SK-N-SH (cell line): ENCODE data around the gene ANKH.

Experiments used
- FOSL2 ChIP-seq: IDR thresholded peaks from 2 replicates; pipeline ENCODE4 v1.4.0; 2012; ENCODE audit warnings: low read depth, mild to moderate bottlenecking, moderate library complexity, borderline replicate concordance
- TF ChIP-seq, protein P1 (sequence below): fragments of 200-600 bp; sonication (generic); IDR thresholded peaks from 2 replicates; pipeline ENCODE4 v1.6.1; 2017; ENCODE audit warnings: antibody characterized with exemption, mild to moderate bottlenecking, moderate library complexity
- TF ChIP-seq, protein P2 (sequence below): IDR thresholded peaks from 2 replicates; pipeline ENCODE4; 2012

DNA sequence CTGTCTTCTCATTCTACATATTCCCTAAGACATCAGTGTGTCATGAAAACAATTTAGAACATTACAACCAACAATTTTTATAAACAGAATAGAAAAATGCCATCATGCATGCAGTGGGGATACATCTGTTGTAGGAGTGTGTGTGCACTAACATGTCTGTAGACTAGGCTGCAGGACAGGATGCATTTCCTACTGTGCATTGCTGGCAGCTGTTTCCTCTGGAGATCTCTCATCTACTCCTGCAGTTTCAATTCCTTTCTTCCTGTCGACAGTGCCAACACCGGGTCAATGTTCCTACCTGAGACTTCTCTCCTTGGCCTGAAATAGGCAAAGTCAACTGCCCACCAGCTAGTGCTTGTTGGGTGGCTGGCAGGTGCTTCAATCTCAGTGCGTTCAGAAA lies 69.8 kb downstream of the ANKH start:
- TF ChIP-seq, protein P1, sequence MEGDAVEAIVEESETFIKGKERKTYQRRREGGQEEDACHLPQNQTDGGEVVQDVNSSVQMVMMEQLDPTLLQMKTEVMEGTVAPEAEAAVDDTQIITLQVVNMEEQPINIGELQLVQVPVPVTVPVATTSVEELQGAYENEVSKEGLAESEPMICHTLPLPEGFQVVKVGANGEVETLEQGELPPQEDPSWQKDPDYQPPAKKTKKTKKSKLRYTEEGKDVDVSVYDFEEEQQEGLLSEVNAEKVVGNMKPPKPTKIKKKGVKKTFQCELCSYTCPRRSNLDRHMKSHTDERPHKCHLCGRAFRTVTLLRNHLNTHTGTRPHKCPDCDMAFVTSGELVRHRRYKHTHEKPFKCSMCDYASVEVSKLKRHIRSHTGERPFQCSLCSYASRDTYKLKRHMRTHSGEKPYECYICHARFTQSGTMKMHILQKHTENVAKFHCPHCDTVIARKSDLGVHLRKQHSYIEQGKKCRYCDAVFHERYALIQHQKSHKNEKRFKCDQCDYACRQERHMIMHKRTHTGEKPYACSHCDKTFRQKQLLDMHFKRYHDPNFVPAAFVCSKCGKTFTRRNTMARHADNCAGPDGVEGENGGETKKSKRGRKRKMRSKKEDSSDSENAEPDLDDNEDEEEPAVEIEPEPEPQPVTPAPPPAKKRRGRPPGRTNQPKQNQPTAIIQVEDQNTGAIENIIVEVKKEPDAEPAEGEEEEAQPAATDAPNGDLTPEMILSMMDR = no peak
- TF ChIP-seq, protein P2, sequence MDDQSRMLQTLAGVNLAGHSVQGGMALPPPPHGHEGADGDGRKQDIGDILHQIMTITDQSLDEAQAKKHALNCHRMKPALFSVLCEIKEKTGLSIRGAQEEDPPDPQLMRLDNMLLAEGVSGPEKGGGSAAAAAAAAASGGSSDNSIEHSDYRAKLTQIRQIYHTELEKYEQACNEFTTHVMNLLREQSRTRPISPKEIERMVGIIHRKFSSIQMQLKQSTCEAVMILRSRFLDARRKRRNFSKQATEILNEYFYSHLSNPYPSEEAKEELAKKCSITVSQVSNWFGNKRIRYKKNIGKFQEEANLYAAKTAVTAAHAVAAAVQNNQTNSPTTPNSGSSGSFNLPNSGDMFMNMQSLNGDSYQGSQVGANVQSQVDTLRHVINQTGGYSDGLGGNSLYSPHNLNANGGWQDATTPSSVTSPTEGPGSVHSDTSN = no peak
- TF ChIP-seq FOSL2 = no peak
